Lower leg skin (tissue), 3 donors: ENCODE measurements around the gene SH2D3A.

Source experiments
- POLR2A ChIP-seq, 2 donors: fragments of 450-650 bp; IDR thresholded peaks; one replicate each; pipeline ENCODE4 v1.6.1; 2016 to 2017; ENCODE audit warnings: antibody characterized with exemption in 2 of 2, mild to moderate bottlenecking in 1 of 2, moderate library complexity in 1 of 2
- TF ChIP-seq, protein P1 (sequence below), 3 donors: fragments of 450-650 bp; IDR thresholded peaks; one replicate each; pipeline ENCODE4 v1.5.1; 2016; ENCODE audit warnings: antibody characterized with exemption in 3 of 3, mild to moderate bottlenecking in 3 of 3, moderate library complexity in 2 of 3

DNA sequence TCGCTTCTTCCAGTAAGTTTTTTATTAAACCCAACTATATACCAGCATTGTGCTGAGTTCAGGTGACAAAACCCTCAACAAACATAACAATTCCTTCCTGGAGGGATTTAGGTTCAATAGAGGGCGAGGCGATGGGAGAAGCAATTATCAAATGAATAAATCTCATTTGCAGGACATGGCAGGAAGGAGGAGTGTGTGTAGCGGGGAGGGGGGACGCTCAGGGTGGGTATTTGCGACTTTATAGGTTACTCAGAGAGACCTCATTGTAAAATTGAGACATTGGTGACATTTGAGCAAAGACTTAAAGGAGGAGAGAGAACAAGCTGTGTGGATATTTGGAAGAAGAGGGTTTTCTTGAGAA, 50.6 kb downstream of the SH2D3A start:
- TF ChIP-seq POLR2A (IDR thresholded peaks at IDR 0.05): no peak
- TF ChIP-seq, protein P1, sequence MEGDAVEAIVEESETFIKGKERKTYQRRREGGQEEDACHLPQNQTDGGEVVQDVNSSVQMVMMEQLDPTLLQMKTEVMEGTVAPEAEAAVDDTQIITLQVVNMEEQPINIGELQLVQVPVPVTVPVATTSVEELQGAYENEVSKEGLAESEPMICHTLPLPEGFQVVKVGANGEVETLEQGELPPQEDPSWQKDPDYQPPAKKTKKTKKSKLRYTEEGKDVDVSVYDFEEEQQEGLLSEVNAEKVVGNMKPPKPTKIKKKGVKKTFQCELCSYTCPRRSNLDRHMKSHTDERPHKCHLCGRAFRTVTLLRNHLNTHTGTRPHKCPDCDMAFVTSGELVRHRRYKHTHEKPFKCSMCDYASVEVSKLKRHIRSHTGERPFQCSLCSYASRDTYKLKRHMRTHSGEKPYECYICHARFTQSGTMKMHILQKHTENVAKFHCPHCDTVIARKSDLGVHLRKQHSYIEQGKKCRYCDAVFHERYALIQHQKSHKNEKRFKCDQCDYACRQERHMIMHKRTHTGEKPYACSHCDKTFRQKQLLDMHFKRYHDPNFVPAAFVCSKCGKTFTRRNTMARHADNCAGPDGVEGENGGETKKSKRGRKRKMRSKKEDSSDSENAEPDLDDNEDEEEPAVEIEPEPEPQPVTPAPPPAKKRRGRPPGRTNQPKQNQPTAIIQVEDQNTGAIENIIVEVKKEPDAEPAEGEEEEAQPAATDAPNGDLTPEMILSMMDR (IDR thresholded peaks at IDR 0.05): no peak
